Smooth muscle cell (in vitro differentiated cells): ENCODE data around the gene ZNF185. TPM values are rescaled to one million over a fixed set of nuclear protein-coding genes. Genes with fewer than 3 reads are reported as not detected.

Source experiments
- DNase-seq: peaks from one replicate; lab custom pipeline; 2025; ENCODE audit not compliant: unreplicated experiment; lab: John Stamatoyannopoulos, UW
- H2AFZ ChIP-seq: fragments of 200-600 bp; sonication (generic); 2 replicates; pipeline ENCODE4 v1.6.0; 2016; ENCODE audit warnings: antibody characterized with exemption, low read depth, mild to moderate bottlenecking
- H3F3A ChIP-seq: fragments of 200-600 bp; sonication (generic); 2 replicates; pipeline ENCODE4 v1.6.0; 2017; ENCODE audit warnings: antibody characterized with exemption, low read depth
- H3K27ac ChIP-seq: fragments of 200-600 bp; sonication (generic); 2 replicates; pipeline ENCODE4 v1.5.1; 2016; ENCODE audit warnings: low read depth, mild to moderate bottlenecking
- H3K27me3 ChIP-seq: fragments of 200-600 bp; sonication (generic); 2 replicates; pipeline ENCODE4 v1.6.1; 2016; ENCODE audit warnings: low read depth, mild to moderate bottlenecking
- H3K36me3 ChIP-seq: fragments of 200-600 bp; sonication (generic); 2 replicates; pipeline ENCODE4 v1.5.1; 2016; ENCODE audit warnings: low read depth
- H3K4me1 ChIP-seq: fragments of 200-600 bp; sonication (generic); 2 replicates; pipeline ENCODE4 v1.5.1; 2016; ENCODE audit warnings: low read depth
- H3K4me2 ChIP-seq: fragments of 200-600 bp; sonication (generic); 2 replicates; pipeline ENCODE4 v1.6.0; 2016; ENCODE audit warnings: mild to moderate bottlenecking
- H3K4me3 ChIP-seq: fragments of 200-600 bp; sonication (generic); 2 replicates; pipeline ENCODE4 v1.5.1; 2016; ENCODE audit warnings: mild to moderate bottlenecking
- H3K79me2 ChIP-seq: fragments of 200-600 bp; sonication (generic); 2 replicates; pipeline ENCODE4 v1.6.0; 2016; ENCODE audit warnings: low read depth, mild to moderate bottlenecking
- H3K9ac ChIP-seq: fragments of 200-600 bp; sonication (generic); 2 replicates; pipeline ENCODE4 v1.6.0; 2016; ENCODE audit warnings: low read depth
- H3K9me3 ChIP-seq: fragments of 200-600 bp; sonication (generic); replicated peaks from 2 replicates; pipeline ENCODE4 v1.5.1; 2016; ENCODE audit warnings: low read depth
- H4K20me1 ChIP-seq: fragments of 200-600 bp; sonication (generic); 2 replicates; pipeline ENCODE4 v1.6.0; 2016; ENCODE audit warnings: low read depth
- CTCF ChIP-seq: fragments of 200-600 bp; sonication (generic); IDR thresholded peaks from 2 replicates; pipeline ENCODE4 v1.5.1; 2017; ENCODE audit warnings: borderline replicate concordance, mild to moderate bottlenecking, antibody characterized with exemption; ENCODE audit not compliant: insufficient read depth, poor library complexity, severe bottlenecking
- WGBS: methylation state at CpG from one replicate; pipeline ENCODE4 v1.1.7; 2016; ENCODE audit warnings: low lambda C conversion rate; 5-methylcytosine and 5-hydroxymethylcytosine counted together
- polyA plus RNA-seq: library from polyadenylated mRNA; unstranded; fragments of >200 nt; fragmentation: Nextera tagmentation; extraction: Ambion mirVana; gene quantifications from 2 replicates; pipeline ENCODE4 v1.2.1, GENCODE V29; 2016
- total RNA-seq: library from RNA; depleted of rRNA; stranded (reverse); fragments of >200 nt; gene quantifications from 2 replicates; pipeline ENCODE4 v1.2.3, GENCODE V29; 2014

Gene ZNF185
- total and polyA plus RNA-seq, 2 experiments from 2014 or later: 7.2 to 12.3 TPM

- H2AFZ ChIP-seq: no peak overlapping the region
- no peaks in the 10 kb centered on the region for H4K20me1 ChIP-seq
- H3K27ac ChIP-seq: no peak overlapping the region
- H3K9me3 ChIP-seq: no peaks in the 10 kb centered on the region
- 46% methylated on average over 8 of the region's 8 CpGs for WGBS
- H3K4me2 ChIP-seq: no peak overlapping the region
- H3F3A ChIP-seq: no peaks in the 10 kb centered on the region
- peak; percentile 34 for TF ChIP-seq CTCF
- no peak for DNase-seq
- H3K4me1 ChIP-seq: no peaks in the 10 kb centered on the region
- H3K9ac ChIP-seq: no peak overlapping the region
- H3K79me2 ChIP-seq: no peaks in the 10 kb centered on the region
- H3K27me3 ChIP-seq: no peaks in the 10 kb centered on the region
- H3K36me3 ChIP-seq: no peaks in the 10 kb centered on the region
- H3K4me3 ChIP-seq: no peak overlapping the region
These were observed 28.4 kb downstream of the ZNF185 start for GRCh38 chrX:152926279-152926678.

- no peaks in the 10 kb centered on the region for H3K4me1 ChIP-seq
- no peak overlapping the region for H3K4me3 ChIP-seq
- H4K20me1 ChIP-seq: no peaks in the 10 kb centered on the region
- no peak for TF ChIP-seq CTCF
- H3F3A ChIP-seq: no peaks in the 10 kb centered on the region
- H3K4me2 ChIP-seq: no peak overlapping the region
- no peaks in the 10 kb centered on the region for H3K79me2 ChIP-seq
- 84% methylated on average over 11 of the region's 11 CpGs for WGBS
- no peak overlapping the region for H2AFZ ChIP-seq
- H3K27me3 ChIP-seq: no peaks in the 10 kb centered on the region
- no peak overlapping the region for H3K9ac ChIP-seq
- DNase-seq: no peak
- H3K27ac ChIP-seq: no peak overlapping the region
- H3K36me3 ChIP-seq: no peaks in the 10 kb centered on the region
- no peaks in the 10 kb centered on the region for H3K9me3 ChIP-seq
These were observed 29.1 kb downstream of the ZNF185 start for GRCh38 chrX:152926923-152927322.

DNA sequence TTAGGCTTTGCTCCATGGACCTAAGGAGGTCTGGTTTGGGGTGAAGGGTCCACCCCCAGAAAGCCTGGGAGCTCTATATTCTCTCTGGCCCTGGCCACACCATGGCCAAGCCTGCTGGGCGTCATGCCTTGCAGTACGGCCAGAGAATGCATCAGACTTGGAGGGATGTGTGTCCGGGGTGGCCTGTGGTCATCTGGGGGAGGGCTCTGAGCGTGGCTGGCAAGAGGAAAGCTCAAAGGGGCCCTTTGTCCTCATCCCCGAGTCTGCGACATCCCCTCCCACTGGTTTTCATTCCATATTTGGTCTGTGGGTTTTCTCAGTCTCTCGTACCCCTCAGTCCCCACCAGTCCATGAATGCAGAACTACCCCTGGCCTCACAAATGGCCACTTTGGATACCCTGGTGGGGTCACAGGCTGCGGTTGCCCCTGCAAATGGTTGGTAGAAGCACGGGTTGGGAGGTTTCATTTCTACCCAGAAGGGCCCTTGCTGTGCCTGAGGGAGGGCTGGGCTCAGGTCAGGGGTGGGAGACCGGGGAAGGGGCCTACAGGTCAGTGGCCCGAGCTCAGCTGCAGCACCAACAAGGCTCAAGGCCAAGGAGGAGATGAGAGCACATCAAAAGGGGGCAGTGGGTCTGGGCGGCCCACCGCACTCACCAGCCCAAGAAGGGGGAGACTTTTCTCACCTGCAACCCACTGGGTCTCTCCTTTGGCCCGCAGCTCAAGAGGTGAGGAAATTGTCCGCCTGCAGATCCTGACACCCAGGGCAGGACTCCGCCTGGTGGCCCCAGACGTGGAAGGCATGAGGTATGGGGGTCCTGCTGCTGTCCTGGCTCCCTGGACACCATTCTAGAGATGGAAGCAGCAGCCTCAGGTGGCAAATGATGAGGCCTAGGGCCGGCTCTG is 30.2 kb downstream of the ZNF185 start:
- 82% methylated on average over 18 of the region's 18 CpGs for WGBS
- no peaks in the 10 kb centered on the region for H3F3A ChIP-seq
- H3K9me3 ChIP-seq: no peaks in the 10 kb centered on the region
- H3K9ac ChIP-seq: no peak overlapping the region
- no peaks in the 10 kb centered on the region for H4K20me1 ChIP-seq
- H3K27ac ChIP-seq: no peak overlapping the region
- no peaks in the 10 kb centered on the region for H3K36me3 ChIP-seq
- H3K79me2 ChIP-seq: no peaks in the 10 kb centered on the region
- TF ChIP-seq CTCF: no peak
- no peak overlapping the region for H2AFZ ChIP-seq
- no peaks in the 10 kb centered on the region for H3K27me3 ChIP-seq
- H3K4me3 ChIP-seq: no peak overlapping the region
- no peak for DNase-seq
- no peak overlapping the region for H3K4me2 ChIP-seq
- no peaks in the 10 kb centered on the region for H3K4me1 ChIP-seq
